HG03565 (cell line): Measurements from ENCODE around the gene ALAS1.
A peak's percentile ranks its signal among the peaks of the same experiment; 100 is the strongest.

Experiments used
- ATAC-seq: cut with Tn5 transposase; IDR thresholded peaks from one replicate; pipeline ENCODE4 v1.9.1; 2021; ENCODE audit warnings: mild to moderate bottlenecking, moderate library complexity; ENCODE audit not compliant: unreplicated experiment

ALAS1 gene

DNA sequence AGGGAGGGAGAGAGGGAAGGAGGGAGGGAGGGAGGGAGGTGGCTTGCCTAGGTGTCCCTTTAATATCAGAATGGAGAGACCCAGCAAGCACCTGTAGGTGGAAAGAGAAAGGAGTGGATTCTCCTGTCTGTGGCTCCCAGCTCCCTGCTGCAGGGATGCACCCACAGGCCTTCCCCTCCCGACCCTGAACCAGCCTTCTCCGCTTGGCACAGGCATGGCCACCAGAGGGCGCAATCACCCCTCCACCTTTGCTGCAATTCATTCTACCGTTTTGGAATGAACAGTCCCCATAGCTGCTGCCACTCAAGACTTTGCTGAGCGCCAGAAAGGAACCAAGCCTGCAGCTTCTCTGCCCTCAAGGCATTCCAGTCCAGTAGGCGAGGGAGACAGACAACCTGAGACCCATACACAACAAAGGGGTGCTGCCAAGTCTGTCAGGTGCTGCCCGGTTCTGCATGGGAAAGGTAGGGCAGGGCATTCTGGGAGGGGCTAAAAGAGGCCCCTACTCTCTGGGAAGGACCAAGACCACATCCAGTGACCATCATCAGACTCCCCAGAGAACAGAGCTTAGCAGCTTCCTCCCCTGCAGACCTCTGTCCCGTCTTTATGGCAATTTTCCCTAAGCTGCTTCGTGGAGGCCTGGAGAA, 22.5 kb downstream of the ALAS1 start:
- peak; percentile 53 for ATAC-seq

DNA sequence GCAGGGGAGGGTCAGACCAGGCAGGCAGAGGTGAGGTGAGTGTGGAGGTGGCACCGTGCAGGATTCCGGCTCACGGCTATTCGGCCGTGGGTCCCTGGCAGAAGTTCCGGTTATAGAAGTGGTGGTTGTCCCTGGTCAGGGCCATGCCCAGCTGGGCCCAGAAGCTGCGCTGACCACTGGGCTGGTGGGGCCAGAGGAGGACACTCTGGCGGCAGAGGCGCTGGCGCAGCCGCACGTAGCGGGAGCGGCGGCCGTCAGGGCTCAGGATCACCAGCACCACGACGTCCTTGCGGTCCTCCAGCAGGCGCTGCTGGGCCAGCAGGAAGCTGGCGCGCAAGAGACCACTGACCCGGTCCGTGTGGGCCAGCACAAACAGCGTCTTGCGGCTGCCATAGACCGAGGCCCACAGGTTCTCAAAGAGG, 23.2 kb downstream of the ALAS1 start:
- no peak for ATAC-seq

DNA sequence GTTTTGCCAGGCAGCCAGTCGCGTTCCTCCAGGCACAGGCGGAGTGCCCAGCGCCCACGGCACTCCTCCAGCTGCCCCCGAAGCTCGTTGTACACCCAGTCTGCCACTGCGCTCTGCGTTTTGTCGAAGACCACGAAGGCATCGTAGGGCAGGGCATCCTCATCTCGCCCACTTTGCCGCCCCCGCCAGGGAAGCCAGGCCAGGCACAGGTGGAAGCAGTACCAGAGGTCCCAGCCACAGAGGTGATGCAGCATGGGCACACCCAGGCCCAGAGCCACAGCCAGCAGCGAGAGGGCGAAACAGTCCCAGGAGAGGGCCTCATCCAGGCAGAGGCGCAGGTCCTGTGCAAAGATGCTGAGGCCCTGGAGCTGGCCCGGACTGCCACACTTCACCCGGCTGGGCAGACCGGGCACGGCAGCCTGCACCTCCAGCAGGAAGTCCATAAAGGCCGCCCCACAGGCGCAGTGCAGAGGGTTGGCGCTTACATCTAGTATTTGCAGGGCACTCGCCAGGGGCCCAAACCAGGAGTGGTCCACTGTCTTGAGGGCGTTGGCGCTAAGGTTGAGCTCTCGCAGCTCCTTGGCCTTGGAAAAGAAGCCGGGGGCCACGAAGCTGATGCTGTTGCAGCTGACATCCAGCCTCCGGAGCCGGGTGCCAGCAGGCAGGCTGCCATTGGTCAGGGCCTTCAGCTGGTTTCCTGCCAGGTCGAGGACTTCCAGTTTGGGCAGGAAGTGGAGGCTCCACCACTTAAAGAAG, 23.8 kb downstream of the ALAS1 start:
- no peak for ATAC-seq

DNA sequence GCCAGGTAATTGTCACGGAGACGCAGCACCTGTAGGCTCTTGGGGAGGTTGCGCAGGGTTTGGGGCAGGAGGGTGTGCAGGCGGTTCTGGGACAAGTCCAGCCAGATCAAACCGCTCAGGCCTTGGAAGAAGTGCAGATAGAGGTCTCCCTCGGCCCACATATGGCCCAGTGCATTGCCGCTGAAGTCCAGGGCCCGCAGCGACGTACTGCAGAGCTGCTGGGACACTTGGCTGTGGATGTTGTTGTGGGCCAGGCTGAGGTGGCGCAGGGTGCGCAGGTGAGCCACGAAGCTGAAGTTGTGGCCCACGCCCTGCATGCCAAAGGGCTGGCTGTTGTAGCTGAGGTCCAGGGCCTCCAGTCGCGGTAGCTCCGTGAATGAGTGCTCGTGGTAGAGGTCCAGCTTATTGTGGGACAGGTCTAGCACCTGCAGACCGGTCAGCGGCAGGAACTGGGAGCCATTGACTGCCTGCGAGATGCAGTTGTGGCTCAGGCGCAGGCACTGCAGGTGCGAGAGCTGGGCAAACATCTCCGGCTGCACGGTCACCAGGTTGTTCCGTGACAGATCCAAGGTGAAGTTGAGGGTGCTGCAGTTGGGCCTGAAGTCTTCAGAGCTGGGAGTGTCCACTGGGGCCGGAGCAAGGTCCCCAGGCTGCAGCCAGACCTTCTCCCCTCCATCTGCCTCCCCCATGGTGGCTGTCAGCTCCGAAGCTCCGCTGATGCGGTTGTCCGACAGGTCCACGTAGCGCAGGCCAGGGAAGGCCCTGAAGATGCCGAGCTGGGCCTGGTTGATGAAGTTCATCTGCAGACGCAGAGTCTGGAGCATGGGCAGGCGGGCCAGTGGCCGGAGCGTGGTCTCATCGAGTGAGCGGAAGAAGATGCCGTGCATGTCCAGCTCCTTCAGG, 24.6 kb downstream of the ALAS1 start:
- no peak for ATAC-seq

DNA sequence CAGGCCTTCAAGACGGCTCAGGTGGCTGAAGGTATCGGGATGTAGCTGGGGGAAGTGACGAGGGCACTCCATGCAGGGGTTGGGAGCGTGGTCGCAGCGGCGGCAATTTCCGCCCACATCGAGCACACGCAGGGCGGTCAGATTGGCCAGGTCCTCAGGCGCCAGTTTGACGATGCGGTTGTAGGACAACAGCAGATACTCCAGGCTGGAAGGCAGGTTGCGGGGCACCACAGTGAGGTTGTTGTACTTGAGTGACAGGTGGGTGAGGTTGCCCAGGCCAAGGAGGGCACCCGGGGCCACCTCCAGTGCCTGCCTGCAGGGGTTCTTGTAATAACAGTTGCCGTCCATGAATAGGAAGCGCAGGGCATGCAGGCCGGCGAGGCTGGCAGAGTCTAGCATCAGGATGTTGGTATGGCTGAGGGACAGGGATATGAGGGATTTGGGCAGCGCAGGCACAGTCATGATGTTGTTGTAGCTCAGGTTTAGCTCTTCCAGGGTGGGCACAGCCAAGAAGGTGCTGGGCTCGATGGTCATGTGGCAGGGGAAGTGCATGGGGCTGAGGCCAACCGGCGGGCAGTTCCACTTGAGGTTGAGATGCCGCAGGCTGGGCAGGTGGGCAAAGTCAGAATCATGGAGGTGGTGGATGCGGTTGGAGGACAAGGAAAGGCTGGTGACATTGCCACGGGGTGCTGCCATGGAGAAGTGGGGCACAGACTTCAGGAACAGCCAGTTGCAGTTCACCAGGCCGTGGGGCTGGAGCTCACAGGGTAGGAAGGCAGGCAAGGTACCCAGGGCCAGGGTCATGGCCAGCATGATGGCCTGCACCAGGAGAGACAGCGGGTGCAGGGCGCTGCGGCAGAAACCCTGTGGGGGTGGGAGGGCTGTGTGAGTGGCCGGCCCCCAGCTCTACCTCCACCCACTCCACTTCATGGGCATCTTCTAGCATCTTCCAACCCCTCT, 25.8 kb downstream of the ALAS1 start:
- ATAC-seq: no peak

- ATAC-seq: peak; percentile 85
These were observed 27.7 kb downstream of the ALAS1 start, which contains the start of gene TLR9 for GRCh38 chr3:52225452-52226228. Gene TLR9 (minus strand): TSS chr3:52225645. CDS start chr3:52225529, 116 bp downstream.

DNA sequence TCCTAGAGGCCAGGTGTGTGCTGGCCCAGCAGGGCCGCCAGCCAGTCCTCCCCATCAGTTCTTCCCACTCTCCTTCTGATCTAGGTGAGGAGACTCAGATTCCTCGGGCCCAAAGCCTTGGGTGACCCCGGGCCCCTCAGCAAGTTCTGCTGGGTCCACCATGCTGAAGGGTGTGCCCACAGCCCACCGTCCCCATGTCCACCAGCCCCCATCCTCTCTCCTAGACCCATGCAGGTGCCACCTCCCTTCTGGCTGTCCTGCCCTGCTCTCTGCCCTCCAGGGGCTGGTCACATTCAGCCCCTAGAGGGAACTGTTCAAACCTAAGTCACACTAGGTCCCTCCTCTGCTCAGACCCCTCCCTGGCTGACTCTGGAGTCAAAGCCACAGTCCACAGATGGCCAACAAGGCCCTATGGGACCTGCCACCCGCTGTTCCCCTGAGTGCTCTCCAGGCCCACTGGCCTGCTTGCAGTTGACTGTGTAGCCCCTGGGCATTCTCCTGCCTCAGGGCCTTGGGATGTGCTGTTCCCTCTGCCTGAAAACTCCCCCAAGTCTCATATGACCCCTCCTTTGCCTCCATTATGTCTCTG, 28.4 kb downstream of the ALAS1 start:
- no peak for ATAC-seq

GRCh38 chr3:52227117-52227516, 29.2 kb downstream of the ALAS1 start:
- ATAC-seq: no peak

- ATAC-seq: no peak
These were observed 29.8 kb downstream of the ALAS1 start for GRCh38 chr3:52227766-52228165.

- ATAC-seq: no peak
These were observed 30.3 kb downstream of the ALAS1 start for GRCh38 chr3:52228266-52228665.

GRCh38 chr3:52228751-52229291, 30.9 kb downstream of the ALAS1 start:
- no peak for ATAC-seq

DNA sequence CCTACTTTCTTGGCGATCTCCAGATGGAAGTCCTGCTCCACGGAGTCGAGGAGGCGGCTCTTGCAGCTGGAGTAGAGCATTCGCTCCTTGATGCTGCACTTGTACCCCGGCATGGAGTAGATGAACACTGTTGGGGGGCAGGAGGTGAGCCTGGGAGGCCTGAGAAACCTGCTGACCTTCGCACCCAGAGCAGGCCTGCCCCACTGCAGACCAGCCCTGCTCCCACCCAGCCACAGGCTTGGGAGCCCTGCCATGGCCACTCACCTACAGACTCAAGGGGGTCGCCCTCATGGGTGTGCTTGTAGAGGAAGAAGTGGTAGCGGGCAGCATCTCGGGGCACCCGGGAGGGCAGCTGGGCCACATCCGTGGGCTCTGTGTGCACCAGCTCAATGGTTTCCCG, 31.7 kb downstream of the ALAS1 start:
- ATAC-seq: no peak

DNA sequence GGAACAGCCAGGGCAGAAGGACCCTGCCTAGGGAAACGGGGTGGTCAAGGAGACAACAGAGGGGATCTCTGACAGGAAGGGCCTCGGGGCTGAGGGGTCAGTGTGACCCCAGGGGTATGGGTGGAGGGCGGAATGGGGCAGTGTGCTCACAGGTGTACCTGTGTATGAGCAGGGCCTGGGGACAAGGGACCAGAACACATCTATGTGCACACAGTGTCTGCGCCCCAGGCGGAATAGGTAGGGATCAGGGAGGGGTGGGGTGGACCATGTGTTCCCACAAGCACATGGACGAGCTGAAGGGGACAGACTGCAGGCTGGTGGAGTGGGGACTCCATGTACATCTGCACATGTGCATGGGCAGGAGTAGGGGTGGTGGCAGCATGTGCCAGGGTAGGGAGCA, 32.5 kb downstream of the ALAS1 start:
- ATAC-seq: no peak

DNA sequence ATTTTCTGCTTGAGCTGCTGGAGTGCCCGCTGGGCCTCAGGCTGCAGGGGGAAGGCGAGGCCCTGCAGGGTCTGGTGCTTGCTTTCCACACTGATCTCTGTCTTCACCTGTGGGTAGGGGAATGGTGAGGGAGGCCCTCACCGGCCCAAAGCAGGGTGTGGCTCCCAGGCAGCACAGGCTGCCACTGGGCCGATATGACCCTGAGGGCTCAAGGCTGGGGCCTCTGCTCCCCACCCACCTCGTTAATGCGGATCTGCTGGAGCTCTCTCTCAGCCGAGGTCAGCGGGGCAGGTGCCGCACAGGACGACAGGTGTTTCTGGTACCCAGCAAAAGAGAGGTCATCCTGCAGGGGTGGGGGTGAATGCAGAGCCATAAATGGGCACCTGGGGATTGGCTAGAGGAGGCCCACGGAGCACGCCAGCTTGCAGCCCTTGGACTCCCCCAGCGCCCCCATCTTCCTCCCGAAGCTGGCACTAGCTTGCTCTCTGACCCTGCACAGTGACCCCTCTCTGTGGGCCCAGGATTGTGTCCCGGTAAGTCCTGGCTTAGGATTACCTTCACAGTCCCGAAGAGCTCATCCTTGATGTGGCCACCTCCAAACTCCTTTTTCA, 33.0 kb downstream of the ALAS1 start:
- no peak for ATAC-seq

- no peak for ATAC-seq
These were observed 33.7 kb downstream of the ALAS1 start for GRCh38 chr3:52231502-52232278.

- ATAC-seq: no peak
These were observed 34.5 kb downstream of the ALAS1 start for GRCh38 chr3:52232279-52233107.

DNA sequence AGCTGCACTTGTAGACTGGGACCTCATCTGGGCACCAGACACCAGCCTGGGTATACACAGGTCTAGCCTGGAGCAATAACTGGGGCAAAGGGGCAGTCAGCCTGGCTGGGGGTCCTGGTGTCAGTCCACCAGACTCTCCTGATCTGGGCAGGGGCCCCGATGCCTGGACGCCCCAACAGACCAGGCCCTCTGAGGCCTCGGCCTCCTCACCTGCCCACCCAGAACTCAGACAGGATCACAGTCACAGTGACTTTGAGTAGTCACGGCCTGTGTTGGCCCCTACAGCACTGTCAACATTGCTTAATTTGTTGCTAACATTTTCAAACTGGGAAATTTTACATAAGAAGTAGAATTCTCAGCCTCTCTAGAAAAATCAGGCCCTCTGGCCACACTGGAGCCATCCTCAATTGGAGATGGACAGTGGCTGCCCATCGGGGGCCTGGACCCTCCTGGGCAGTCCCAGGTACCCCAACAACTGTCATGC, 35.2 kb downstream of the ALAS1 start:
- no peak for ATAC-seq
